Measurements from ENCODE around the gene LRRC75A. TPM values are rescaled to one million over a fixed set of nuclear protein-coding genes. Genes with fewer than 3 reads are reported as not detected.
A peak's percentile ranks its signal among the peaks of the same experiment; 100 is the strongest.

The LRRC75A gene
- polyA plus RNA-seq, 2 of the 4 experiments (the other 2 are of a cell fraction) = 0.65 to 0.85 TPM

GRCh38 chr17:16537130-16537458, 45.1 kb upstream of the LRRC75A start:
- POLR2A ChIA-PET = no interaction called here
- CTCF ChIA-PET = interaction anchor here (0.9 to 1.0 kb wide), 2 partner anchors 16 to 35 kb away, joined by 5 read pairs; no protein-coding TSS in a partner anchor

GRCh38 chr17:16534236-16534635, 42.2 kb upstream of the LRRC75A start:
- ATAC-seq = no peak
- CTCF ChIA-PET = interaction anchor here (7.6 kb wide), 1 partner anchor 12 kb away, joined by 64 read pairs; no protein-coding TSS in a partner anchor

More at GRCh38 chr17:16537130-16537458, 45.1 kb upstream of the LRRC75A start:
- H3K4me1 ChIP-seq = no peaks in the 10 kb centered on the region
- H3K9me3 ChIP-seq = peaks cover 53% of the 10 kb centered on the region
- WGBS (ENCODE audit: missing lambda C conversion rate) = 45% methylated on average over 2 of the region's 2 CpGs
- DNase-seq (ENCODE audit: low read depth in 1 of 2, low spot score in 1 of 2) (no peak), FAIRE-seq (no peak), ATAC-seq (no peak)
- H3K4me3 ChIP-seq = no peak overlapping the region
- peak overlapping the region; percentile 74; the same call in 1 of the 3 replicates for H3K4me2 ChIP-seq
- no peak for TF ChIP-seq HDAC2 (IDR thresholded peaks at IDR 0.05)
- no peak for TF ChIP-seq REST (IDR thresholded peaks at IDR 0.05)
- no peak for TF ChIP-seq CHD2 (IDR thresholded peaks at IDR 0.05; ENCODE audit: low read length, partially characterized antibody)
- TF ChIP-seq JUN (IDR thresholded peaks at IDR 0.05) = 0 out of 5 replicates have a peak, but pooled peaks of 1 of the 2 experiments have one; percentile 15
- no peak for TF ChIP-seq PBX3 (IDR thresholded peaks at IDR 0.05)
- TF ChIP-seq CBX8 (IDR thresholded peaks at IDR 0.05) = no peak
- no peak for TF ChIP-seq HOXB5 (CRISPR knock-in tag; IDR thresholded peaks at IDR 0.05)
- no peak overlapping the region for H3K27ac ChIP-seq

GRCh38 chr17:16529906-16530305, 37.9 kb upstream of the LRRC75A start:
- H3K27ac ChIP-seq = no peak overlapping the region
- no peak overlapping the region for H3K4me3 ChIP-seq
- H3K4me1 ChIP-seq = no peaks in the 10 kb centered on the region
- ATAC-seq = no peak
- WGBS (ENCODE audit: missing lambda C conversion rate) = 78% methylated on average over 4 of the region's 4 CpGs
- no peak for TF ChIP-seq TFCP2L1 (CRISPR knock-in tag; IDR thresholded peaks at IDR 0.05)
- TF ChIP-seq MAFK (IDR thresholded peaks at IDR 0.05; ENCODE audit: partially characterized antibody) = no peak
- TF ChIP-seq JUN (IDR thresholded peaks at IDR 0.05) = no peak
- no peak for TF ChIP-seq HOXB13 (CRISPR knock-in tag; IDR thresholded peaks at IDR 0.05; ENCODE audit: low read depth)
- TF ChIP-seq MYC (IDR thresholded peaks at IDR 0.05; ENCODE audit: borderline replicate concordance, low read length) = no peak
- no peak for TF ChIP-seq EHF (CRISPR knock-in tag; IDR thresholded peaks at IDR 0.05)
- no peak for TF ChIP-seq NFE2L2 (conservative IDR thresholded peaks at IDR 0.05; ENCODE audit: low read length)
- TF ChIP-seq MAZ (IDR thresholded peaks at IDR 0.05; ENCODE audit: borderline replicate concordance, low read depth, low read length) = no peak
- no peak for TF ChIP-seq EHMT2 (IDR thresholded peaks at IDR 0.05; ENCODE audit: low read depth)
- TF ChIP-seq HES2 (IDR thresholded peaks at IDR 0.05) = no peak
- no peak for TF ChIP-seq KDM1A (IDR thresholded peaks at IDR 0.05; ENCODE audit: low read depth)
- TF ChIP-seq JUNB (IDR thresholded peaks at IDR 0.05) = no peak
- no peak for TF ChIP-seq CBX2 (IDR thresholded peaks at IDR 0.05; ENCODE audit: borderline replicate concordance, low read depth)
- TF ChIP-seq ZNF302 (CRISPR knock-in tag; IDR thresholded peaks at IDR 0.05) = no peak
- TF ChIP-seq RNF2 (IDR thresholded peaks at IDR 0.05; ENCODE audit: borderline replicate concordance, low read depth) = no peak
- TF ChIP-seq HDAC2 (IDR thresholded peaks at IDR 0.05) = no peak
- H3K9me3 ChIP-seq = peaks cover 5% of the 10 kb centered on the region; the same call in 2 of the 3 replicates
- ChIA-PET CTCF (interaction anchor here (1.2 to 22.9 kb wide), 4 partner anchors 8 to 166 kb away, joined by 4 to 589 read pairs (median 36); no protein-coding TSS in a partner anchor), POLR2A (no interaction called here)
- no peak for FAIRE-seq
- no peak overlapping the region for H3K4me2 ChIP-seq
- no peak for DNase-seq (ENCODE audit: low read depth in 1 of 2, low spot score in 1 of 2)

More at GRCh38 chr17:16534236-16534635, 42.2 kb upstream of the LRRC75A start:
- no peak overlapping the region for H3K27ac ChIP-seq
- DNase-seq (ENCODE audit: low read depth in 1 of 2, low spot score in 1 of 2) = no peak
- peaks cover 27% of the 10 kb centered on the region for H3K9me3 ChIP-seq
- no peak for FAIRE-seq
- POLR2A ChIA-PET = no interaction called here
- no peak overlapping the region for H3K4me3 ChIP-seq
- H3K4me2 ChIP-seq = no peak overlapping the region
- H3K4me1 ChIP-seq = no peaks in the 10 kb centered on the region
- TF ChIP-seq NFE2L2 (conservative IDR thresholded peaks at IDR 0.05; ENCODE audit: low read length) = no peak
- TF ChIP-seq HEYL (CRISPR knock-in tag; IDR thresholded peaks at IDR 0.05) = no peak
- TF ChIP-seq HES2 (IDR thresholded peaks at IDR 0.05) = no peak
- no peak for TF ChIP-seq HOXB5 (CRISPR knock-in tag; IDR thresholded peaks at IDR 0.05)
- no peak for TF ChIP-seq GATA3 (IDR thresholded peaks at IDR 0.05; ENCODE audit: borderline replicate concordance)
- 95% methylated on average over 1 of the region's 1 CpG for WGBS (ENCODE audit: missing lambda C conversion rate)

Measured in A549 (cell line).